WTC11 (cell line): Measurements from ENCODE around the gene ITPK1. TPM values are rescaled to one million over a fixed set of nuclear protein-coding genes. Genes with fewer than 3 reads are reported as not detected.

Experiments
- ATAC-seq: fragments of 200-7000 bp; cut with Tn5 transposase; 2 replicates; pipeline ENCODE4 v1.10.0; 2021; ENCODE audit warnings: mild to moderate bottlenecking, moderate library complexity
- CTCF ChIA-PET: fragments of 300-600 bp; sonication (Branson Sonifier 250); formaldehyde crosslinking; loops from one replicate; lab custom pipeline; 2021; ENCODE audit warnings: antibody characterized with exemption; lab: Charles Lee
- POLR2A ChIA-PET: fragments of 350-600 bp; sonication (Branson Sonifier 250); formaldehyde crosslinking; loops from one replicate; lab custom pipeline; 2021; ENCODE audit warnings: antibody characterized with exemption; lab: Charles Lee
- DNase-seq: peaks from one replicate; pipeline ENCODE4 v3.0.0; 2021; ENCODE audit warnings: low spot score
- H3K27ac Mint-ChIP-seq: 2 replicates; pipeline ENCODE4 v1.8.0; 2021; ENCODE audit warnings: mixed read lengths
- H3K27me3 Mint-ChIP-seq: 2 replicates; pipeline ENCODE4 v1.8.0; 2021; ENCODE audit warnings: low read depth, mild to moderate bottlenecking, moderate library complexity, mixed read lengths
- H3K36me3 Mint-ChIP-seq: 2 replicates; pipeline ENCODE4 v1.8.0; 2021; ENCODE audit warnings: mixed read lengths
- H3K4me1 Mint-ChIP-seq: 2 replicates; pipeline ENCODE4 v1.8.0; 2022; ENCODE audit warnings: mixed read lengths
- H3K4me3 Mint-ChIP-seq: 2 replicates; pipeline ENCODE4 v1.8.0; 2021; ENCODE audit warnings: mild to moderate bottlenecking, moderate library complexity, mixed read lengths
- H3K9me3 Mint-ChIP-seq: 2 replicates; pipeline ENCODE4 v1.8.0; 2021; ENCODE audit warnings: mixed read lengths
- CBFB ChIP-seq: sonication (generic); formaldehyde crosslinking; IDR thresholded peaks from 2 replicates; pipeline ENCODE4 v1.8.1; 2022; ENCODE audit warnings: mild to moderate bottlenecking, low read depth, missing genetic modification reagents
- E2F5 ChIP-seq: sonication (generic); formaldehyde crosslinking; IDR thresholded peaks from 2 replicates; pipeline ENCODE4 v1.8.1; 2022; ENCODE audit warnings: mild to moderate bottlenecking, moderate library complexity, missing genetic modification reagents
- ESRRA ChIP-seq: sonication (generic); formaldehyde crosslinking; IDR thresholded peaks from 2 replicates; pipeline ENCODE4 v1.8.1; 2022; ENCODE audit warnings: mild to moderate bottlenecking, missing genetic modification reagents, borderline replicate concordance
- ETV6 ChIP-seq: sonication (generic); formaldehyde crosslinking; IDR thresholded peaks from 2 replicates; pipeline ENCODE4 v1.8.1; 2022; ENCODE audit warnings: mild to moderate bottlenecking, missing genetic modification reagents
- JUN ChIP-seq: sonication (generic); formaldehyde crosslinking; IDR thresholded peaks from 2 replicates; pipeline ENCODE4 v1.8.0; 2023; ENCODE audit warnings: mild to moderate bottlenecking, missing genetic modification reagents
- MAX ChIP-seq: sonication (generic); formaldehyde crosslinking; IDR thresholded peaks from 2 replicates; pipeline ENCODE4 v1.8.0; 2022; ENCODE audit warnings: mild to moderate bottlenecking, missing genetic modification reagents
- NR1H2 ChIP-seq: sonication (generic); formaldehyde crosslinking; IDR thresholded peaks from 2 replicates; pipeline ENCODE4 v1.9.0; 2021; ENCODE audit warnings: mild to moderate bottlenecking, moderate library complexity, missing genetic modification reagents
- PRRX2 ChIP-seq: fragments of 250-450 bp; sonication (Bioruptor Pico); IDR thresholded peaks from 2 replicates; pipeline ENCODE4 v1.8.0; 2021; ENCODE audit warnings: mild to moderate bottlenecking
- SMAD3 ChIP-seq: sonication (generic); formaldehyde crosslinking; IDR thresholded peaks from 2 replicates; pipeline ENCODE4 v1.8.0; 2022; ENCODE audit warnings: missing genetic modification reagents, mild to moderate bottlenecking, borderline replicate concordance
- SOX15 ChIP-seq: fragments of 250-450 bp; sonication (Bioruptor Pico); IDR thresholded peaks from 2 replicates; pipeline ENCODE4 v1.9.0; 2021; ENCODE audit warnings: mild to moderate bottlenecking
- STAT6 ChIP-seq: sonication (generic); formaldehyde crosslinking; conservative IDR thresholded peaks from 2 replicates; pipeline ENCODE4 v1.8.1; 2023; ENCODE audit warnings: mild to moderate bottlenecking, low read depth, missing genetic modification reagents, moderate library complexity
- ZNF416 ChIP-seq: fragments of 250-450 bp; sonication (Bioruptor Pico); IDR thresholded peaks from 2 replicates; pipeline ENCODE4 v1.9.0; 2021; ENCODE audit warnings: mild to moderate bottlenecking, inconsistent platforms
- ZNF425 ChIP-seq: fragments of 250-450 bp; sonication (Bioruptor Pico); conservative IDR thresholded peaks from 2 replicates; pipeline ENCODE4 v1.9.0; 2021; ENCODE audit warnings: mild to moderate bottlenecking
- total RNA-seq: library from RNA; stranded (reverse); gene quantifications from 3 replicates; pipeline ENCODE4 v1.2.3, GENCODE V29; 2021
- TF ChIP-seq, protein P1 (sequence below): sonication (generic); formaldehyde crosslinking; IDR thresholded peaks from 2 replicates; pipeline ENCODE4 v1.8.1; 2022; ENCODE audit warnings: missing genetic modification reagents, borderline replicate concordance
- TF ChIP-seq, protein P2 (sequence below): sonication (generic); formaldehyde crosslinking; IDR thresholded peaks from 2 replicates; pipeline ENCODE4 v1.8.1; 2022; ENCODE audit warnings: mild to moderate bottlenecking, missing genetic modification reagents, moderate library complexity, borderline replicate concordance
- TF ChIP-seq, protein P3 (sequence below): sonication (generic); formaldehyde crosslinking; IDR thresholded peaks from 2 replicates; pipeline ENCODE4 v1.8.0; 2022; ENCODE audit warnings: missing genetic modification reagents

The ITPK1 gene
- total RNA-seq, 1 experiment from 2014 or later: 144 TPM

GRCh38 chr14:92942576-92942975, 173.1 kb downstream of the ITPK1 start (continued):
- no peak for TF ChIP-seq SOX15 (CRISPR knock-in tag)
- TF ChIP-seq, protein P1, sequence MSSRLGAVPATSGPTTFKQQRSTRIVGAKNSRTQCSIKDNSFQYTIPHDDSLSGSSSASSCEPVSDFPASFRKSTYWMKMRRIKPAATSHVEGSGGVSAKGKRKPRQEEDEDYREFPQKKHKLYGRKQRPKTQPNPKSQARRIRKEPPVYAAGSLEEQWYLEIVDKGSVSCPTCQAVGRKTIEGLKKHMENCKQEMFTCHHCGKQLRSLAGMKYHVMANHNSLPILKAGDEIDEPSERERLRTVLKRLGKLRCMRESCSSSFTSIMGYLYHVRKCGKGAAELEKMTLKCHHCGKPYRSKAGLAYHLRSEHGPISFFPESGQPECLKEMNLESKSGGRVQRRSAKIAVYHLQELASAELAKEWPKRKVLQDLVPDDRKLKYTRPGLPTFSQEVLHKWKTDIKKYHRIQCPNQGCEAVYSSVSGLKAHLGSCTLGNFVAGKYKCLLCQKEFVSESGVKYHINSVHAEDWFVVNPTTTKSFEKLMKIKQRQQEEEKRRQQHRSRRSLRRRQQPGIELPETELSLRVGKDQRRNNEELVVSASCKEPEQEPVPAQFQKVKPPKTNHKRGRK (CRISPR knock-in tag): no peak
- TF ChIP-seq ZNF416 (CRISPR knock-in tag): no peak
- no peak for TF ChIP-seq CBFB
- no peak for TF ChIP-seq SMAD3 (CRISPR knock-in tag)
- TF ChIP-seq ETV6 (CRISPR knock-in tag): no peak

DNA sequence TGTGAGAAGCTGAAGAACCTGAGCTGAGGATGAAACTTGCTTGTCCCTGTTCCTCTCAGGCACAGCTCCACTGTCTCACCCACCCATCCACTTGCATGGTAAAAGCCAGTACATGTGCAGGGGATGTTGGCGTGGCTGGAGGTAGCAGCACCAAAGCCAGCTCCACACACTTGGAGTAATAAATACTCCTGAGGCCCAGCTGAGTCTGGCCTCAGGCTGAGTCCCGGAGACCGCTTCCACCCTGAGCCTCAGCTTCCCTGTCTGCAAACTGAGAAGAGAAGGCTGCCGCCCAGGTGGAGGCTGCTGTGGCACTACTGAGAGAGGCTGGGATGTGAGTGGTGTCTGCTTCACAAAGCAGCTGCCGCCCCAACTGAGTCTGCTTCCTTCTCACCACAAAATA, 173.6 kb downstream of the ITPK1 start:
- H3K27ac Mint-ChIP-seq: no peak overlapping the region
- H3K4me3 Mint-ChIP-seq: no peak overlapping the region
- H3K27me3 Mint-ChIP-seq: no peaks in the 10 kb centered on the region
- ATAC-seq (no peak), DNase-seq (no peak)
- TF ChIP-seq ZNF416 (CRISPR knock-in tag): no peak
- no peak for TF ChIP-seq JUN (CRISPR knock-in tag)
- peaks cover 5% of the 10 kb centered on the region; the same call in 1 of the 2 replicates for H3K36me3 Mint-ChIP-seq
- ChIA-PET POLR2A (no interaction called here), CTCF (interaction anchor here (1.3 kb wide), 1 partner anchor 10 kb away, joined by 3 read pairs; no protein-coding TSS in a partner anchor)
- H3K9me3 Mint-ChIP-seq: no peaks in the 10 kb centered on the region
- H3K4me1 Mint-ChIP-seq: no peaks in the 10 kb centered on the region

GRCh38 chr14:92941531-92941930, 174.2 kb downstream of the ITPK1 start:
- DNase-seq (no peak), ATAC-seq (no peak)
- Mint-ChIP-seq H3K36me3 (peaks cover 4% of the 10 kb centered on the region; the same call in 1 of the 2 replicates), H3K27ac (no peak overlapping the region), H3K4me3 (no peak overlapping the region), H3K27me3 (no peaks in the 10 kb centered on the region), H3K9me3 (no peaks in the 10 kb centered on the region), H3K4me1 (no peaks in the 10 kb centered on the region)
- TF ChIP-seq MAX (CRISPR knock-in tag) (no peak), ESRRA (CRISPR knock-in tag) (no peak), PRRX2 (no peak), NR1H2 (CRISPR knock-in tag) (no peak), ZNF425 (CRISPR knock-in tag) (no peak), E2F5 (CRISPR knock-in tag) (no peak), STAT6 (CRISPR knock-in tag) (no peak)
- TF ChIP-seq, protein P2, sequence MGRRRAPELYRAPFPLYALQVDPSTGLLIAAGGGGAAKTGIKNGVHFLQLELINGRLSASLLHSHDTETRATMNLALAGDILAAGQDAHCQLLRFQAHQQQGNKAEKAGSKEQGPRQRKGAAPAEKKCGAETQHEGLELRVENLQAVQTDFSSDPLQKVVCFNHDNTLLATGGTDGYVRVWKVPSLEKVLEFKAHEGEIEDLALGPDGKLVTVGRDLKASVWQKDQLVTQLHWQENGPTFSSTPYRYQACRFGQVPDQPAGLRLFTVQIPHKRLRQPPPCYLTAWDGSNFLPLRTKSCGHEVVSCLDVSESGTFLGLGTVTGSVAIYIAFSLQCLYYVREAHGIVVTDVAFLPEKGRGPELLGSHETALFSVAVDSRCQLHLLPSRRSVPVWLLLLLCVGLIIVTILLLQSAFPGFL (CRISPR knock-in tag): no peak
- TF ChIP-seq, protein P3, sequence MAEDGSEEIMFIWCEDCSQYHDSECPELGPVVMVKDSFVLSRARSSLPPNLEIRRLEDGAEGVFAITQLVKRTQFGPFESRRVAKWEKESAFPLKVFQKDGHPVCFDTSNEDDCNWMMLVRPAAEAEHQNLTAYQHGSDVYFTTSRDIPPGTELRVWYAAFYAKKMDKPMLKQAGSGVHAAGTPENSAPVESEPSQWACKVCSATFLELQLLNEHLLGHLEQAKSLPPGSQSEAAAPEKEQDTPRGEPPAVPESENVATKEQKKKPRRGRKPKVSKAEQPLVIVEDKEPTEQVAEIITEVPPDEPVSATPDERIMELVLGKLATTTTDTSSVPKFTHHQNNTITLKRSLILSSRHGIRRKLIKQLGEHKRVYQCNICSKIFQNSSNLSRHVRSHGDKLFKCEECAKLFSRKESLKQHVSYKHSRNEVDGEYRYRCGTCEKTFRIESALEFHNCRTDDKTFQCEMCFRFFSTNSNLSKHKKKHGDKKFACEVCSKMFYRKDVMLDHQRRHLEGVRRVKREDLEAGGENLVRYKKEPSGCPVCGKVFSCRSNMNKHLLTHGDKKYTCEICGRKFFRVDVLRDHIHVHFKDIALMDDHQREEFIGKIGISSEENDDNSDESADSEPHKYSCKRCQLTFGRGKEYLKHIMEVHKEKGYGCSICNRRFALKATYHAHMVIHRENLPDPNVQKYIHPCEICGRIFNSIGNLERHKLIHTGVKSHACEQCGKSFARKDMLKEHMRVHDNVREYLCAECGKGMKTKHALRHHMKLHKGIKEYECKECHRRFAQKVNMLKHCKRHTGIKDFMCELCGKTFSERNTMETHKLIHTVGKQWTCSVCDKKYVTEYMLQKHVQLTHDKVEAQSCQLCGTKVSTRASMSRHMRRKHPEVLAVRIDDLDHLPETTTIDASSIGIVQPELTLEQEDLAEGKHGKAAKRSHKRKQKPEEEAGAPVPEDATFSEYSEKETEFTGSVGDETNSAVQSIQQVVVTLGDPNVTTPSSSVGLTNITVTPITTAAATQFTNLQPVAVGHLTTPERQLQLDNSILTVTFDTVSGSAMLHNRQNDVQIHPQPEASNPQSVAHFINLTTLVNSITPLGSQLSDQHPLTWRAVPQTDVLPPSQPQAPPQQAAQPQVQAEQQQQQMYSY (CRISPR knock-in tag): no peak
- ChIA-PET POLR2A (no interaction called here), CTCF (interaction anchor here (1.3 kb wide), 1 partner anchor 11 kb away, joined by 3 read pairs; no protein-coding TSS in a partner anchor)
